ENCODE results near the gene C19orf85.

GRCh38 chr19:55453511-55454260, 10.9 kb downstream of the C19orf85 start:
- TF ChIP-seq EZH2 (IDR thresholded peaks at IDR 0.05; ENCODE audit: insufficient read depth, poor library complexity, severe bottlenecking) = no peak
- no peak for TF ChIP-seq EZH2phosphoT487 (IDR thresholded peaks at IDR 0.05; ENCODE audit: insufficient read depth, low read depth)
